Thymus (tissue), 11 donors: ENCODE results near the gene EGF. TPM values are rescaled to one million over a fixed set of nuclear protein-coding genes. Genes with fewer than 3 reads are reported as not detected.

Experiments
- DNase-seq, 9 donors: peaks; one replicate each; pipeline ENCODE4 v3.0.0-alpha.2; 2013; ENCODE audit warnings: low spot score in 9 of 9, low read depth in 6 of 9, missing footprints in 1 of 9
- H3K27ac ChIP-seq, 2 donors: one replicate each; pipeline ENCODE4 v1.5.1; 2013; ENCODE audit warnings: control low read depth in 1 of 2, low read depth in 1 of 2, low read length in 1 of 2, mild to moderate bottlenecking in 1 of 2, moderate library complexity in 1 of 2
- H3K27me3 ChIP-seq, 2 donors: one replicate each; pipeline ENCODE4 v1.5.1; 2013; ENCODE audit warnings: low read length in 1 of 2; ENCODE audit not compliant: control insufficient read depth in 2 of 2, insufficient read depth in 1 of 2
- H3K36me3 ChIP-seq, 2 donors: one replicate each; pipeline ENCODE4 v1.5.1; 2013; ENCODE audit warnings: low read length in 1 of 2, mild to moderate bottlenecking in 1 of 2, moderate library complexity in 1 of 2; ENCODE audit not compliant: control insufficient read depth in 2 of 2, insufficient read depth in 2 of 2
- H3K4me1 ChIP-seq, 2 donors: one replicate each; pipeline ENCODE4 v1.5.1; 2013; ENCODE audit warnings: low read length in 2 of 2; ENCODE audit not compliant: control insufficient read depth in 2 of 2, insufficient read depth in 2 of 2
- H3K4me3 ChIP-seq, 2 donors: one replicate each; pipeline ENCODE4 v1.5.1; 2013; ENCODE audit warnings: low read length in 2 of 2, control low read depth in 1 of 2, mild to moderate bottlenecking in 1 of 2
- H3K9me3 ChIP-seq, 2 donors: one replicate each; pipeline ENCODE4 v1.5.1; 2013; ENCODE audit warnings: low read length in 1 of 2, mild to moderate bottlenecking in 1 of 2; ENCODE audit not compliant: control insufficient read depth in 2 of 2, insufficient read depth in 1 of 2
- WGBS: extraction: QIAGEN DNeasy Blood & Tissue Kit; methylation state at CpG from one replicate; pipeline ENCODE4 v1.1.7; 2013; 5-methylcytosine and 5-hydroxymethylcytosine counted together
- polyA plus RNA-seq: library from polyadenylated mRNA; stranded (reverse); fragments of 200-250 nt; gene quantifications from one replicate; pipeline ENCODE4 v1.2.3, GENCODE V29; 2013
- total RNA-seq: library from RNA; stranded (reverse); fragments of 120-200 nt; gene quantifications from one replicate; pipeline ENCODE4 v1.2.4, GENCODE V29; 2013
- donor health status: healthy.

The EGF gene
- total and polyA plus RNA-seq, 2 donors = 0.19 to 0.64 TPM

DNA sequence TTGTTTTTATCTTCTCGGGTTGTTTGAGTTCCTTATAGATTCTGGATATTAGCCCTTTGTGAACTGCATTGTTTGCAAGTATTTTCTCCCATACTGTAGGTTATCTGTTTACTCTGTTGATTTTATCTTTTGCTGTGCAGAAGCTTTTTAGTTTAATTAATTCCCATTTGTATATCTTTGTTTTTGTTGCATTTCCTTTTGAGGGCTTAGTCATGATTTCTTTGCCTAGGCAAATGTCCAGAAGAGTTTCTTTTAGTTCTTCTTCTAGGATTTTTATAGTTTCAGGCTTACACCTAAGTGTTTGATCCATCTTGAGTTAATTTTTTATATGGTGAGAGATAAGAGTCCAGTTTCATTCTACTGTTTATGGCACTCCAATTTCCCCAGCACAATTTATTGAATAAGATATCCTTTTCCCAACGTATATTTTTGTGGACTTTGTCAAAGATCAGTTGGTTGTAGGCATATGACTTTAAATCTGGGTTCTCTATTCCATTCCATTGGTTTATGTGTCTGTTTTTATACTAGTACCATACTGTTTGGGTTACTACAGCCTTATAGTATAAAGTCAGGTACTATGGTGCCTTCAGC is 54.3 kb downstream of the EGF start:
- DNase-seq = no peak
- no peaks in the 10 kb centered on the region for H3K9me3 ChIP-seq
- no peaks in the 10 kb centered on the region for H3K36me3 ChIP-seq
- H3K27ac ChIP-seq = no peak overlapping the region
- H3K4me3 ChIP-seq = no peak overlapping the region
- peaks cover 0 to 5% of the 10 kb centered on the region in 2 donors for H3K4me1 ChIP-seq
- H3K27me3 ChIP-seq = no peaks in the 10 kb centered on the region
- 95% methylated on average over 2 of the region's 2 CpGs for WGBS

DNA sequence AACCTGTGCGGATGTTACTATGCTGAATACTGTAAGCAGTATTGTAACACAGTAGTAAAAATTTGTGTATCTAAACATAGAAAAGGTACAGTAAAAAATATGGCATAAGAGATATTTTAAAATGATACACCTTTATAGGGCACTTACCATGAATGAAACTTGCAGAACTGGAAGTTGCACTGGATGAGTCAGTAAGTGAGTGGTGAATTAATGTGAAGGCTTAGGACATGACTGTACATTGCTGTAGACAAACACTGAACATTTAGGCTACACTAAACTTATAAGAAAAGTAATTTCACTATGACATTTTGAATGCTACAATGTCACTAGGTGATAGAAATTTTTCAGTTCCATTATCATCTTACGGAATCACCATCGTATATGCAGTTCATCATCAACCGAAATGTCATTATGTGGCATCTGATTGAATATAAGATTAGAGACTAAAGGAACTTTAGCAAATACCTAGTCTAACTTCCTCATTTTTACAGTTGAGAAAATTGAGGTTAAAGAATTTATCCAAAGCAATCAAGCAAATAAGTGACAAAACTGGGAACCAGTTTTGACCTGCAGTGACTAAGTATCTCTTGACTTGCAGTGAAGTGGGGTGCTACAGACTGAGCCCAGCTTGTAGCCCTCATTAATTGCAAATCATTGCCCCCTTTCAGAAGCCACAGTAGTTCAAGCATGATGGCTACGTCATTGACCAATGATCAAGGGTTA is 55.3 kb downstream of the EGF start:
- H3K27me3 ChIP-seq = no peaks in the 10 kb centered on the region
- no peak for DNase-seq
- H3K9me3 ChIP-seq = no peaks in the 10 kb centered on the region
- 66% methylated on average over 5 of the region's 5 CpGs for WGBS
- H3K27ac ChIP-seq = no peak overlapping the region
- H3K4me1 ChIP-seq = peaks cover 0 to 5% of the 10 kb centered on the region in 2 donors
- no peaks in the 10 kb centered on the region for H3K36me3 ChIP-seq
- H3K4me3 ChIP-seq = no peak overlapping the region

DNA sequence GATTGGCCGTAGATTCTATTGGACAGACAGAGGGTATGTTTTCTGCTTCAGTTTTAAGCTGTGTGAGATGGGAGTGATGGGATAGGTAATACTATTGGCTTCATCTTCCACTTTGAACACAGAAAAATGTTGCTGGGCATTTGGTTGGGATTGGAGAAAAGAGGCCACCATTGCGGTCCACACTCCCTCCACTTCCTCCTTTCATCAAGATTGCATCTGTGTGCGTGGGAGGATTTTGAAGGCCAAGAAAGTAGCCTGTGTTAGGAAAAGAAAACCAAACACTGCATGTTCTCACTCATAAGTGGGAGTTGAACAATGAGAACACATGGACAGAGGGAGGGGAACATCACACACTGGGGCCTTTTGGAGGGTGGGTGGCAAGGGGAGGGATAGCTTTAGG is 56.4 kb downstream of the EGF start:
- Histone ChIP-seq H3K9me3 (no peaks in the 10 kb centered on the region), H3K27ac (no peak overlapping the region), H3K36me3 (no peaks in the 10 kb centered on the region), H3K4me1 (peaks cover 0 to 5% of the 10 kb centered on the region in 2 donors), H3K4me3 (no peak overlapping the region), H3K27me3 (no peaks in the 10 kb centered on the region)
- WGBS = 96% methylated on average over 3 of the region's 3 CpGs
- no peak for DNase-seq

- no peaks in the 10 kb centered on the region for H3K9me3 ChIP-seq
- H3K27me3 ChIP-seq = no peaks in the 10 kb centered on the region
- peak in 3 of 9 donors; percentile 8 to 28 (median 10) for DNase-seq
- H3K4me3 ChIP-seq = no peak overlapping the region
- no peaks in the 10 kb centered on the region for H3K36me3 ChIP-seq
- peaks cover 0 to 5% of the 10 kb centered on the region in 2 donors for H3K4me1 ChIP-seq
- H3K27ac ChIP-seq = no peak overlapping the region
- WGBS = 14% methylated on average over 6 of the region's 6 CpGs
These were observed 57.2 kb downstream of the EGF start for GRCh38 chr4:109969919-109970318.

DNA sequence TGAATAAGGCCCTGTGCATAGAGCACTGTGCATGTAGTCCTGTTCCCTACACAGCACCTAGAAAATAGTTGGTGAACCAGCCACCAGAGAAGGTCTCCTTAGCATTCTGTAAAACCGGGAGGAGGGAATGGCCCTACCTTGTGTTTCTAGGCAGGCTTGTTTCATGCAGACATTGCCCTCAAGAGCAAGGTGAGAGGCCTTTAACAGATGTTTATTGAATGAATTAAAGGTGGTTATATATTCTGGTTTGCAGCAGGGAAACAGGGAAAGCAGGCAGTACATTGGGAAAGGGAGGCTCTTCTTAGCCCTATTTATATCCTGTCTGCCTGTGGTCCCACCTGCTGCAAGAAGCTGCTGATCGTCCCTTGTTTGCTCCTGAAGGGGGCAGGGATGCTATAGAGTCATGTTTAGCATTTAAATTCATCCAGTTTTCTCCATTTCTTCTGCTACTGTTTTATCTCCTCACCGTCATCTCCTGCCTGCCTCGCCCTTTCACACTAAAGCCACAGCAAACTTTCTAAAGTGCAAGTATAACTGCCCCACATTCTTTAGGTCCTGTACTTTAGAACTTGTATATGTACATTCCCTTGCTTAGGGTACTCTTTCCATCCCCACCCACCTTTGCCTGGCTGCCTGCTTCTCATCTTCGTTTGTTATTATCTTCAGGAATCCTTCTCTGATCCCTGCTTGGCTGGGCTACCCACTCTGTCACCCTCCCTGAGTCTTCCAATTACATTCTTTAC is 60.3 kb downstream of the EGF start:
- H3K27me3 ChIP-seq = no peaks in the 10 kb centered on the region
- H3K36me3 ChIP-seq = no peaks in the 10 kb centered on the region
- H3K9me3 ChIP-seq = no peaks in the 10 kb centered on the region
- H3K27ac ChIP-seq = no peak overlapping the region
- H3K4me1 ChIP-seq = peaks cover 0 to 5% of the 10 kb centered on the region in 2 donors
- 86% methylated on average over 5 of the region's 5 CpGs for WGBS
- no peak overlapping the region for H3K4me3 ChIP-seq
- DNase-seq = no peak

GRCh38 chr4:109973529-109973905 is 60.8 kb downstream of the EGF start:
- WGBS = 79% methylated on average over 2 of the region's 2 CpGs
- H3K9me3 ChIP-seq = no peaks in the 10 kb centered on the region
- DNase-seq = no peak
- H3K27ac ChIP-seq = no peak overlapping the region
- no peaks in the 10 kb centered on the region for H3K36me3 ChIP-seq
- H3K27me3 ChIP-seq = no peaks in the 10 kb centered on the region
- peaks cover 0 to 5% of the 10 kb centered on the region in 2 donors for H3K4me1 ChIP-seq
- no peak overlapping the region for H3K4me3 ChIP-seq

GRCh38 chr4:109976189-109976588 is 63.5 kb downstream of the EGF start:
- no peaks in the 10 kb centered on the region for H3K27me3 ChIP-seq
- no peak overlapping the region for H3K27ac ChIP-seq
- DNase-seq = no peak
- 97% methylated on average over 6 of the region's 6 CpGs for WGBS
- H3K36me3 ChIP-seq = no peaks in the 10 kb centered on the region
- no peak overlapping the region for H3K4me3 ChIP-seq
- H3K4me1 ChIP-seq = no peaks in the 10 kb centered on the region
- no peaks in the 10 kb centered on the region for H3K9me3 ChIP-seq

- H3K36me3 ChIP-seq = no peaks in the 10 kb centered on the region
- no peaks in the 10 kb centered on the region for H3K9me3 ChIP-seq
- no peak overlapping the region for H3K4me3 ChIP-seq
- peak in 1 of 9 donors; percentile 18 for DNase-seq
- H3K27me3 ChIP-seq = no peaks in the 10 kb centered on the region
- 96% methylated on average over 2 of the region's 2 CpGs for WGBS
- H3K27ac ChIP-seq = no peak overlapping the region
- H3K4me1 ChIP-seq = no peaks in the 10 kb centered on the region
These were observed 65.3 kb downstream of the EGF start for GRCh38 chr4:109977854-109978501.
